HepG2 (cell line): ENCODE results near the gene CD46.

Experiments
- ATF2 ChIP-seq: sonication (generic); formaldehyde crosslinking; IDR thresholded peaks from 2 replicates; pipeline ENCODE4 v1.4.0; 2020; ENCODE audit warnings: missing genetic modification reagents
- BATF2 ChIP-seq: sonication (generic); formaldehyde crosslinking; IDR thresholded peaks from 2 replicates; pipeline ENCODE4 v1.8.0; 2022; ENCODE audit warnings: mild to moderate bottlenecking, missing genetic modification reagents, moderate library complexity
- CBX1 ChIP-seq: IDR thresholded peaks from one replicate; pipeline ENCODE4 v1.6.1; 2016; ENCODE audit warnings: antibody characterized with exemption, low read depth
- CTCF ChIP-seq: sonication (generic); formaldehyde crosslinking; IDR thresholded peaks from 2 replicates; pipeline ENCODE4 v1.5.0; 2020; ENCODE audit warnings: mild to moderate bottlenecking, missing genetic modification reagents, moderate library complexity
- ETV6 ChIP-seq: sonication (generic); formaldehyde crosslinking; conservative IDR thresholded peaks from 2 replicates; pipeline ENCODE4 v1.4.0; 2020; ENCODE audit warnings: missing genetic modification reagents
- HNRNPK ChIP-seq: fragments of 200-400 bp; formaldehyde crosslinking; IDR thresholded peaks from 2 replicates; pipeline ENCODE4 v1.6.1; 2018; ENCODE audit warnings: low read length, low read depth, moderate library complexity, mild to moderate bottlenecking; ENCODE audit not compliant: poor library complexity, severe bottlenecking
- KAT8 ChIP-seq: IDR thresholded peaks from 2 replicates; pipeline ENCODE4 v1.6.1; 2016; ENCODE audit warnings: missing genetic modification reagents, missing compliant biosample characterization
- MAX ChIP-seq: IDR thresholded peaks from 2 replicates; pipeline ENCODE4 v1.6.1; 2012; ENCODE audit warnings: inconsistent platforms
- NR3C1 ChIP-seq: sonication (generic); formaldehyde crosslinking; IDR thresholded peaks from 2 replicates; pipeline ENCODE4 v1.4.0; 2020; ENCODE audit warnings: missing genetic modification reagents
- POLR2A ChIP-seq, 2 experiments: IDR thresholded peaks; 2 replicates each; pipeline ENCODE4 v1.6.1; 2011; ENCODE audit warnings: low read depth in 2 of 2, low read length in 2 of 2, mild to moderate bottlenecking in 1 of 2, moderate library complexity in 1 of 2; ENCODE audit not compliant: insufficient read depth in 1 of 2
- RBM39 ChIP-seq: fragments of 200-400 bp; formaldehyde crosslinking; IDR thresholded peaks from one replicate; pipeline ENCODE4 v1.6.1; 2018; ENCODE audit warnings: antibody characterized with exemption, mild to moderate bottlenecking, low read depth, low read length; ENCODE audit not compliant: poor library complexity, severe bottlenecking
- TOPORS ChIP-seq: sonication (generic); formaldehyde crosslinking; IDR thresholded peaks from 2 replicates; pipeline ENCODE4 v1.8.0; 2023; ENCODE audit warnings: mild to moderate bottlenecking, missing genetic modification reagents
- ZNF510 ChIP-seq: sonication (generic); formaldehyde crosslinking; IDR thresholded peaks from 2 replicates; pipeline ENCODE4 v1.4.0; 2020; ENCODE audit warnings: low read depth, mild to moderate bottlenecking, missing genetic modification reagents

GRCh38 chr1:207766569-207766968 lies 14.7 kb downstream of the CD46 start:
- TF ChIP-seq ATF2 (CRISPR knock-in tag) (no peak), POLR2A (IDR thresholded peaks at IDR 0.05; ENCODE audit: insufficient read depth in 1 of 2, low read depth in 2 of 2, low read length in 2 of 2) (no peak), BATF2 (no peak), CTCF (no peak), KAT8 (CRISPR knock-in tag) (no peak), RBM39 (no peak), ETV6 (CRISPR knock-in tag) (no peak), MAX (no peak), NR3C1 (CRISPR knock-in tag) (no peak), HNRNPK (no peak), CBX1 (no peak), ZNF510 (CRISPR knock-in tag) (no peak), TOPORS (CRISPR knock-in tag) (no peak)
